ENCODE results near the gene ALPK3. TPM values are rescaled to one million over a fixed set of nuclear protein-coding genes. Genes with fewer than 3 reads are reported as not detected.

Gene ALPK3
- total RNA-seq, 1 donor from 2014 or later = 45.2 TPM

- DNase-seq (ENCODE audit: low read depth in 2 of 2) = no peak
These were observed 7.3 kb downstream of the ALPK3 start for GRCh38 chr15:84824260-84825007.

GRCh38 chr15:84826369-84826823, 9.2 kb downstream of the ALPK3 start:
- peak; percentile 19 to 44 for DNase-seq (ENCODE audit: low read depth in 2 of 2)

GRCh38 chr15:84827246-84827645, 10.1 kb downstream of the ALPK3 start:
- DNase-seq (ENCODE audit: low read depth in 2 of 2) = no peak

- DNase-seq (ENCODE audit: low read depth in 2 of 2) = no peak
These were observed 11.1 kb downstream of the ALPK3 start for GRCh38 chr15:84828086-84828908.

- DNase-seq (ENCODE audit: low read depth in 2 of 2) = no peak
These were observed 12.3 kb downstream of the ALPK3 start for GRCh38 chr15:84829428-84829827.

- DNase-seq (ENCODE audit: low read depth in 2 of 2) = no peak
These were observed 12.9 kb downstream of the ALPK3 start for GRCh38 chr15:84830036-84830435.

- DNase-seq (ENCODE audit: low read depth in 2 of 2) = no peak
These were observed 13.9 kb downstream of the ALPK3 start for GRCh38 chr15:84831028-84831427.

GRCh38 chr15:84831613-84832012, 14.5 kb downstream of the ALPK3 start:
- DNase-seq (ENCODE audit: low read depth in 2 of 2) = peak in 1 of 2 donors; percentile 38

- no peak for DNase-seq (ENCODE audit: low read depth in 2 of 2)
These were observed 15.4 kb downstream of the ALPK3 start for GRCh38 chr15:84832448-84833040.

- peak; percentile 80 to 95 for DNase-seq (ENCODE audit: low read depth in 2 of 2)
These were observed 16.5 kb downstream of the ALPK3 start for GRCh38 chr15:84833447-84834228.

GRCh38 chr15:84834229-84834955, 17.2 kb downstream of the ALPK3 start:
- DNase-seq (ENCODE audit: low read depth in 2 of 2) = no peak

GRCh38 chr15:84834969-84835368, 17.8 kb downstream of the ALPK3 start:
- no peak for DNase-seq (ENCODE audit: low read depth in 2 of 2)

- no peak for DNase-seq (ENCODE audit: low read depth in 2 of 2)
These were observed 18.6 kb downstream of the ALPK3 start for GRCh38 chr15:84835661-84836337.

GRCh38 chr15:84836844-84837243, 19.7 kb downstream of the ALPK3 start:
- DNase-seq (ENCODE audit: low read depth in 2 of 2) = no peak

- DNase-seq (ENCODE audit: low read depth in 2 of 2) = no peak
These were observed 22.6 kb downstream of the ALPK3 start for GRCh38 chr15:84839714-84840113.

- no peak for DNase-seq (ENCODE audit: low read depth in 2 of 2)
These were observed 23.1 kb downstream of the ALPK3 start for GRCh38 chr15:84840255-84840654.

GRCh38 chr15:84840741-84841429, 23.7 kb downstream of the ALPK3 start:
- peak; percentile 39 to 90 for DNase-seq (ENCODE audit: low read depth in 2 of 2)

- DNase-seq (ENCODE audit: low read depth in 2 of 2) = no peak
These were observed 25.6 kb downstream of the ALPK3 start for GRCh38 chr15:84842781-84843180.

GRCh38 chr15:84844964-84845363, 27.8 kb downstream of the ALPK3 start:
- DNase-seq (ENCODE audit: low read depth in 2 of 2) = no peak

GRCh38 chr15:84845631-84846030, 28.5 kb downstream of the ALPK3 start:
- DNase-seq (ENCODE audit: low read depth in 2 of 2) = peak; percentile 76 to 81
